NB4 (cell line): ENCODE measurements around the gene A1BG.
A peak's percentile ranks its signal among the peaks of the same experiment; 100 is the strongest.

Experiments used
- CTCF ChIP-seq: IDR thresholded peaks from one replicate; pipeline ENCODE4 v1.5.1; 2012; ENCODE audit warnings: low read depth, low read length
- MAX ChIP-seq: IDR thresholded peaks from 2 replicates; pipeline ENCODE4 v1.6.1; 2011; ENCODE audit warnings: low read depth, low read length
- POLR2A ChIP-seq: IDR thresholded peaks from 2 replicates; pipeline ENCODE4 v1.6.1; 2011; ENCODE audit warnings: mild to moderate bottlenecking; ENCODE audit not compliant: insufficient read length; ENCODE audit errors: extremely low read depth

GRCh38 chr19:58395220-58395978, 42.1 kb upstream of the A1BG start, which contains the start of gene RNF225:
- peak; percentile 15 for TF ChIP-seq POLR2A
- no peak for TF ChIP-seq MAX
- TF ChIP-seq CTCF = no peak
